H9 (cell line): ENCODE measurements around the gene RPRD1A. TPM values are rescaled to one million over a fixed set of nuclear protein-coding genes. Genes with fewer than 3 reads are reported as not detected.

ENCODE experiments used
- DNase-seq: peaks from one replicate; pipeline ENCODE4 v3.0.0-alpha.2; 2017
- H2AFZ ChIP-seq: one replicate; pipeline ENCODE4 v1.6.1; 2013; ENCODE audit warnings: mild to moderate bottlenecking, low read length, control low read depth, moderate library complexity
- H2AK5ac ChIP-seq: 2 replicates; pipeline ENCODE4 v1.6.1; 2013; ENCODE audit warnings: low read length, control low read depth, mixed read lengths; ENCODE audit not compliant: insufficient read length
- H2BK120ac ChIP-seq: one replicate; pipeline ENCODE4 v1.6.1; 2013; ENCODE audit warnings: low read depth, mild to moderate bottlenecking, low read length, control low read depth, inconsistent platforms; ENCODE audit not compliant: poor library complexity, severe bottlenecking
- H2BK12ac ChIP-seq: 2 replicates; pipeline ENCODE4 v1.6.1; 2013; ENCODE audit warnings: low read length, control low read depth, mixed read lengths, low read depth; ENCODE audit not compliant: insufficient read length
- H2BK15ac ChIP-seq: 2 replicates; pipeline ENCODE4 v1.6.1; 2013; ENCODE audit warnings: low read depth, low read length, control low read depth
- H2BK20ac ChIP-seq: one replicate; pipeline ENCODE4 v1.6.1; 2013; ENCODE audit warnings: low read depth, mild to moderate bottlenecking, low read length, control low read depth, inconsistent platforms; ENCODE audit not compliant: poor library complexity, severe bottlenecking
- H2BK5ac ChIP-seq: 2 replicates; pipeline ENCODE4 v1.6.1; 2013; ENCODE audit warnings: low read length, control low read depth, mixed read lengths; ENCODE audit not compliant: insufficient read length
- H3K14ac ChIP-seq: 2 replicates; pipeline ENCODE4 v1.6.1; 2013; ENCODE audit warnings: low read length, control low read depth; ENCODE audit not compliant: insufficient read depth
- H3K18ac ChIP-seq: 2 replicates; pipeline ENCODE4 v1.6.1; 2013; ENCODE audit warnings: low read depth, mild to moderate bottlenecking, mixed read lengths, low read length, control low read depth; ENCODE audit not compliant: insufficient read length
- H3K23ac ChIP-seq: 2 replicates; pipeline ENCODE4 v1.6.1; 2013; ENCODE audit warnings: low read length, control low read depth, mixed read lengths, low read depth; ENCODE audit not compliant: insufficient read length
- H3K23me2 ChIP-seq: 2 replicates; pipeline ENCODE4 v1.6.1; 2013; ENCODE audit warnings: low read depth, mild to moderate bottlenecking, mixed read lengths, low read length, control low read depth; ENCODE audit not compliant: insufficient read length, poor library complexity, severe bottlenecking
- H3K27ac ChIP-seq: 2 replicates; pipeline ENCODE4 v1.5.1; 2013; ENCODE audit warnings: low read length, control low read depth, mixed read lengths, low read depth; ENCODE audit not compliant: insufficient read length
- H3K27me3 ChIP-seq: 2 replicates; pipeline ENCODE4 v1.6.1; 2013; ENCODE audit warnings: low read length, control low read depth, inconsistent platforms; ENCODE audit not compliant: insufficient read depth
- H3K4ac ChIP-seq: 2 replicates; pipeline ENCODE4 v1.6.1; 2013; ENCODE audit warnings: low read depth, mild to moderate bottlenecking, control low read depth, inconsistent platforms, low read length, moderate library complexity
- H3K4me1 ChIP-seq: 2 replicates; pipeline ENCODE4 v1.6.1; 2013; ENCODE audit warnings: low read length, control low read depth, inconsistent platforms; ENCODE audit not compliant: insufficient read depth
- H3K4me2 ChIP-seq: 2 replicates; pipeline ENCODE4 v1.6.1; 2013; ENCODE audit warnings: low read length, control low read depth, mixed read lengths; ENCODE audit not compliant: insufficient read length, insufficient read depth
- H3K56ac ChIP-seq: 2 replicates; pipeline ENCODE4 v1.6.1; 2013; ENCODE audit warnings: low read depth, mild to moderate bottlenecking, mixed read lengths, low read length, control low read depth; ENCODE audit not compliant: insufficient read length
- H3K79me1 ChIP-seq: 2 replicates; pipeline ENCODE4 v1.6.1; 2013; ENCODE audit warnings: low read depth, mild to moderate bottlenecking, moderate library complexity, low read length, control low read depth, inconsistent platforms; ENCODE audit not compliant: insufficient read depth, poor library complexity, severe bottlenecking
- H3K79me2 ChIP-seq: 2 replicates; pipeline ENCODE4 v1.6.1; 2013; ENCODE audit warnings: low read length, control low read depth, inconsistent platforms; ENCODE audit not compliant: insufficient read depth
- H3K9ac ChIP-seq: 2 replicates; pipeline ENCODE4 v1.6.1; 2013; ENCODE audit warnings: low read length, control low read depth, mixed read lengths; ENCODE audit not compliant: insufficient read length; ENCODE audit errors: extremely low read depth
- H3K9me3 ChIP-seq: one replicate; pipeline ENCODE4 v1.6.1; 2013; ENCODE audit warnings: low read depth, low read length, inconsistent platforms; ENCODE audit not compliant: control insufficient read depth
- H3T11ph ChIP-seq: one replicate; pipeline ENCODE4 v1.6.1; 2013; ENCODE audit warnings: mild to moderate bottlenecking, low read length, control low read depth, inconsistent platforms
- H4K20me1 ChIP-seq: one replicate; pipeline ENCODE4 v1.6.1; 2013; ENCODE audit not compliant: control insufficient read depth, insufficient read length, insufficient read depth
- H4K5ac ChIP-seq: 2 replicates; pipeline ENCODE4 v1.6.1; 2013; ENCODE audit warnings: low read depth, mild to moderate bottlenecking, mixed read lengths, low read length, control low read depth; ENCODE audit not compliant: insufficient read length
- H4K8ac ChIP-seq: replicated peaks from 2 replicates; pipeline ENCODE4 v1.6.1; 2013; ENCODE audit warnings: low read length, control low read depth, mixed read lengths, low read depth; ENCODE audit not compliant: insufficient read length
- H4K91ac ChIP-seq: 2 replicates; pipeline ENCODE4 v1.6.1; 2013; ENCODE audit warnings: low read depth, mild to moderate bottlenecking, moderate library complexity, mixed read lengths, low read length, control low read depth; ENCODE audit not compliant: insufficient read length
- H3K27ac Mint-ChIP-seq, 3 experiments: 2 replicates in 2 of 3; 3 replicates in 1 of 3; pipeline ENCODE4 v1.8.0; 2020 to 2021; ENCODE audit warnings: mixed read lengths in 3 of 3, mild to moderate bottlenecking in 1 of 3, moderate library complexity in 1 of 3
- H3K27me3 Mint-ChIP-seq: 2 replicates; pipeline ENCODE4 v1.8.0; 2021; ENCODE audit warnings: low read depth, mild to moderate bottlenecking, moderate library complexity, mixed read lengths
- H3K36me3 Mint-ChIP-seq, 3 experiments: 2 replicates in 2 of 3; 3 replicates in 1 of 3; pipeline ENCODE4 v1.8.0; 2020 to 2021; ENCODE audit warnings: low read depth in 3 of 3, mixed read lengths in 3 of 3; ENCODE audit not compliant: insufficient read depth in 1 of 3
- H3K4me1 Mint-ChIP-seq, 2 experiments: 2 replicates each; pipeline ENCODE4 v1.8.0; 2020; ENCODE audit warnings: mixed read lengths in 2 of 2
- H3K4me3 Mint-ChIP-seq, 2 experiments: 2 replicates in 1 of 2; 3 replicates in 1 of 2; pipeline ENCODE4 v1.8.0; 2020 to 2021; ENCODE audit warnings: mild to moderate bottlenecking in 2 of 2, mixed read lengths in 2 of 2, moderate library complexity in 1 of 2
- H3K9me3 Mint-ChIP-seq, 2 experiments: 2 replicates in 1 of 2; 3 replicates in 1 of 2; pipeline ENCODE4 v1.8.0; 2020; ENCODE audit warnings: mild to moderate bottlenecking in 2 of 2, mixed read lengths in 2 of 2, moderate library complexity in 1 of 2
- CTCF ChIP-seq: fragments of 200-600 bp; sonication (generic); conservative IDR thresholded peaks from 3 replicates; pipeline ENCODE4 v1.8.0; 2021; ENCODE audit warnings: antibody characterized with exemption, mild to moderate bottlenecking
- WGBS: extraction: QIAGEN DNeasy Blood & Tissue Kit; methylation state at CpG from one replicate; pipeline ENCODE4 v1.1.7; 2013; ENCODE audit warnings: missing lambda C conversion rate, low lambda C conversion rate, mixed read lengths; ENCODE audit not compliant: insufficient read length; ENCODE audit errors: extremely low coverage; 5-methylcytosine and 5-hydroxymethylcytosine counted together
- total RNA-seq: library from RNA; stranded (reverse); gene quantifications from 2 replicates; pipeline ENCODE4 v1.2.1, GENCODE V29; 2021

The RPRD1A gene
- total RNA-seq, 1 experiment from 2014 or later, result 107 TPM

- Histone ChIP-seq H3K79me2 (peaks cover 31% of the 10 kb centered on the region; the same call in 1 of the 2 replicates), H4K8ac (no peak overlapping the region), H3K4ac (no peak overlapping the region), H3K56ac (no peak overlapping the region), H3K4me2 (no peak overlapping the region), H2AFZ (no peak overlapping the region), H3K9me3 (peaks cover 10% of the 10 kb centered on the region), H3K9ac (no peak overlapping the region), H3K4me1 (peaks cover 2% of the 10 kb centered on the region; the same call in 1 of the 2 replicates), H4K5ac (no peak overlapping the region), H3K18ac (no peak overlapping the region), H3K27me3 (no peaks in the 10 kb centered on the region), H3T11ph (no peak overlapping the region), H3K23me2 (no peaks in the 10 kb centered on the region), H2AK5ac (no peak overlapping the region), H4K91ac (no peak overlapping the region), H2BK120ac (no peak overlapping the region), H2BK20ac (no peak overlapping the region), H2BK12ac (no peak overlapping the region), H3K79me1 (peaks cover 11% of the 10 kb centered on the region), H4K20me1 (no peaks in the 10 kb centered on the region), H3K23ac (no peak overlapping the region), H2BK15ac (no peak overlapping the region), H2BK5ac (no peak overlapping the region), H3K27ac (no peak overlapping the region), H3K14ac (no peak overlapping the region)
- Mint-ChIP-seq H3K27ac (no peak overlapping the region), H3K9me3 (peaks cover 30% of the 10 kb centered on the region in 2 experiments), H3K36me3 (peaks cover 30 to 45% (median 33%) of the 10 kb centered on the region in 3 experiments), H3K4me1 (peaks cover 38 to 39% of the 10 kb centered on the region in 2 experiments), H3K4me3 (no peak overlapping the region), H3K27me3 (no peaks in the 10 kb centered on the region; the same call in 1 of the 2 replicates)
- no peak for DNase-seq
- no peak for TF ChIP-seq CTCF
- WGBS, result no CpG with 5 or more reads among the region's 1 CpG
Measured at GRCh38 chr18:36043153-36043552, 24.2 kb downstream of the RPRD1A start.
